Neuronal stem cell (in vitro differentiated cells): ENCODE data around the gene HDAC2.
"Not testable (repeated sequence)": the region's sequence is repeated elsewhere in the genome, so short reads cannot be mapped to it uniquely, and the experiment has no call there.

Source experiments
- DNase-seq: peaks from one replicate; pipeline ENCODE4 v3.0.0-alpha.2; 2013; ENCODE audit warnings: low spot score
- H2AFZ ChIP-seq: one replicate; pipeline ENCODE4 v1.6.1; 2013; ENCODE audit warnings: mild to moderate bottlenecking, low read length, inconsistent platforms
- H2AK5ac ChIP-seq: 2 replicates; pipeline ENCODE4 v1.6.1; 2013; ENCODE audit warnings: low read depth, mild to moderate bottlenecking, inconsistent platforms, low read length, moderate library complexity, mixed read lengths
- H2BK120ac ChIP-seq: 2 replicates; pipeline ENCODE4 v1.6.1; 2013; ENCODE audit warnings: low read depth, mild to moderate bottlenecking, inconsistent platforms, low read length, moderate library complexity, mixed read lengths
- H2BK12ac ChIP-seq: one replicate; pipeline ENCODE4 v1.6.1; 2013; ENCODE audit warnings: low read length, inconsistent platforms
- H2BK15ac ChIP-seq: 2 replicates; pipeline ENCODE4 v1.6.1; 2013; ENCODE audit warnings: mild to moderate bottlenecking, low read length, inconsistent platforms, mixed read lengths
- H2BK5ac ChIP-seq: one replicate; pipeline ENCODE4 v1.6.1; 2013; ENCODE audit warnings: inconsistent platforms, mild to moderate bottlenecking, low read length, moderate library complexity
- H3K14ac ChIP-seq: one replicate; pipeline ENCODE4 v1.6.1; 2013; ENCODE audit warnings: low read length, inconsistent platforms
- H3K18ac ChIP-seq: 2 replicates; pipeline ENCODE4 v1.6.1; 2013; ENCODE audit warnings: low read length, inconsistent platforms
- H3K23ac ChIP-seq: 2 replicates; pipeline ENCODE4 v1.6.1; 2013; ENCODE audit warnings: low read depth, mild to moderate bottlenecking, mixed read lengths, low read length, inconsistent platforms; ENCODE audit not compliant: poor library complexity
- H3K27ac ChIP-seq: replicated peaks from 3 replicates; pipeline ENCODE4 v1.5.1; 2013; ENCODE audit warnings: low read length, inconsistent platforms
- H3K27me3 ChIP-seq, 3 experiments: 2 replicates each; pipeline ENCODE4 v1.6.1; 2013; ENCODE audit warnings: low read length in 3 of 3, mild to moderate bottlenecking in 2 of 3, inconsistent platforms in 1 of 3, low read depth in 1 of 3, mixed read lengths in 1 of 3, moderate library complexity in 1 of 3; ENCODE audit not compliant: control insufficient read depth in 3 of 3, insufficient read depth in 3 of 3
- H3K36me3 ChIP-seq, 2 donors: replicated peaks in 1 of 2; 2 replicates each; pipeline ENCODE4 v1.6.1; 2013; ENCODE audit warnings: low read length in 2 of 2; ENCODE audit not compliant: control insufficient read depth in 2 of 2, insufficient read depth in 2 of 2
- H3K4ac ChIP-seq: 2 replicates; pipeline ENCODE4 v1.6.1; 2013; ENCODE audit warnings: inconsistent platforms, mild to moderate bottlenecking, low read length, moderate library complexity
- H3K4me1 ChIP-seq, 2 donors: 1 replicate in 1 of 2; 2 replicates in 1 of 2; pipeline ENCODE4 v1.6.1; 2013; ENCODE audit warnings: low read length in 2 of 2, low read depth in 1 of 2; ENCODE audit not compliant: control insufficient read depth in 2 of 2, insufficient read depth in 1 of 2
- H3K4me2 ChIP-seq: one replicate; pipeline ENCODE4 v1.6.1; 2013; ENCODE audit warnings: mild to moderate bottlenecking, low read length, inconsistent platforms; ENCODE audit not compliant: insufficient read depth, poor library complexity, severe bottlenecking
- H3K4me3 ChIP-seq, 2 donors: 2 replicates each; pipeline ENCODE4 v1.5.1; 2013; ENCODE audit warnings: low read length in 2 of 2, mild to moderate bottlenecking in 2 of 2, inconsistent platforms in 1 of 2, moderate library complexity in 1 of 2
- H3K79me1 ChIP-seq: one replicate; pipeline ENCODE4 v1.6.1; 2013; ENCODE audit warnings: low read depth, mild to moderate bottlenecking, inconsistent platforms, low read length, moderate library complexity
- H3K9ac ChIP-seq: one replicate; pipeline ENCODE4 v1.6.1; 2013; ENCODE audit warnings: mild to moderate bottlenecking, low read depth, low read length, inconsistent platforms; ENCODE audit not compliant: poor library complexity
- H3K9me3 ChIP-seq, 2 donors: replicated peaks in 1 of 2; 2 replicates each; pipeline versions ENCODE3 to v1.6.1; 2013; ENCODE audit warnings: low read length in 2 of 2, mild to moderate bottlenecking in 2 of 2, inconsistent platforms in 1 of 2, low read depth in 1 of 2, mixed read lengths in 1 of 2, moderate library complexity in 1 of 2; ENCODE audit not compliant: control insufficient read depth in 2 of 2, insufficient read depth in 1 of 2
- H4K8ac ChIP-seq: one replicate; pipeline ENCODE4 v1.6.1; 2013; ENCODE audit warnings: low read depth, mild to moderate bottlenecking, inconsistent platforms, low read length, moderate library complexity
- H4K91ac ChIP-seq: one replicate; pipeline ENCODE4 v1.6.1; 2013; ENCODE audit warnings: low read length, low read depth, mild to moderate bottlenecking, inconsistent platforms; ENCODE audit not compliant: poor library complexity
- WGBS, 2 donors: extraction: QIAGEN DNeasy Blood & Tissue Kit; methylation state at CpG; one replicate each; pipeline ENCODE4 v1.1.7; 2013; ENCODE audit warnings: missing lambda C conversion rate in 2 of 2, mixed read lengths in 1 of 2; ENCODE audit not compliant: insufficient read length in 2 of 2, insufficient replicate concordance in 1 of 2; ENCODE audit errors: extremely low coverage in 2 of 2; 5-methylcytosine and 5-hydroxymethylcytosine counted together

Gene HDAC2

GRCh38 chr6:113989675-113990074, 18.7 kb upstream of the HDAC2 start:
- no peaks in the 10 kb centered on the region for H3K79me1 ChIP-seq
- H3K4me2 ChIP-seq = no peak overlapping the region
- no peak overlapping the region for H2AFZ ChIP-seq
- H3K23ac ChIP-seq = no peak overlapping the region
- no peak overlapping the region for H3K4ac ChIP-seq
- no peaks in the 10 kb centered on the region for H3K9me3 ChIP-seq
- no peaks in the 10 kb centered on the region for H3K36me3 ChIP-seq
- H2BK5ac ChIP-seq = no peak overlapping the region
- no peak overlapping the region for H2BK15ac ChIP-seq
- no peak overlapping the region for H3K18ac ChIP-seq
- no peak overlapping the region for H2BK12ac ChIP-seq
- no peak overlapping the region for H3K27ac ChIP-seq
- H2AK5ac ChIP-seq = no peak overlapping the region
- no peak overlapping the region for H4K91ac ChIP-seq
- H3K9ac ChIP-seq = no peak overlapping the region
- H3K4me1 ChIP-seq = no peaks in the 10 kb centered on the region
- H3K27me3 ChIP-seq = no peaks in the 10 kb centered on the region
- H4K8ac ChIP-seq = no peak overlapping the region
- no peak for DNase-seq
- H2BK120ac ChIP-seq = no peak overlapping the region
- no peak overlapping the region for H3K4me3 ChIP-seq
- no peak overlapping the region for H3K14ac ChIP-seq

GRCh38 chr6:113982675-113983074, 11.7 kb upstream of the HDAC2 start:
- H3K4me3 ChIP-seq, H3K23ac ChIP-seq, DNase-seq, H4K8ac ChIP-seq, H3K18ac ChIP-seq, H2BK12ac ChIP-seq, H3K4me2 ChIP-seq, H2AK5ac ChIP-seq, H2BK15ac ChIP-seq, H3K4ac ChIP-seq, H2BK120ac ChIP-seq, H3K4me1 ChIP-seq, H2BK5ac ChIP-seq, H3K9me3 ChIP-seq, H3K36me3 ChIP-seq, H3K27me3 ChIP-seq, H3K14ac ChIP-seq, H3K27ac ChIP-seq, H2AFZ ChIP-seq, H3K79me1 ChIP-seq, H3K9ac ChIP-seq, H4K91ac ChIP-seq: not testable (repeated sequence)
- no CpG with 5 or more reads among the region's 5 CpGs for WGBS, 2 donors

- H3K79me1 ChIP-seq = no peaks in the 10 kb centered on the region
- no peak overlapping the region for H2BK5ac ChIP-seq
- no peak overlapping the region for H2BK120ac ChIP-seq
- no CpG with 5 or more reads among the region's 2 CpGs for WGBS, 2 donors
- no peak overlapping the region for H3K27ac ChIP-seq
- DNase-seq = no peak
- H3K9me3 ChIP-seq = no peaks in the 10 kb centered on the region
- H2AFZ ChIP-seq = no peak overlapping the region
- H3K4ac ChIP-seq = no peak overlapping the region
- H3K27me3 ChIP-seq = no peaks in the 10 kb centered on the region
- H2BK15ac ChIP-seq = no peak overlapping the region
- no peak overlapping the region for H3K14ac ChIP-seq
- no peak overlapping the region for H3K18ac ChIP-seq
- no peak overlapping the region for H4K91ac ChIP-seq
- no peak overlapping the region for H2BK12ac ChIP-seq
- H3K23ac ChIP-seq = no peak overlapping the region
- H4K8ac ChIP-seq = no peak overlapping the region
- H3K36me3 ChIP-seq = no peaks in the 10 kb centered on the region
- H2AK5ac ChIP-seq = no peak overlapping the region
- no peak overlapping the region for H3K4me3 ChIP-seq
- no peak overlapping the region for H3K4me2 ChIP-seq
- no peak overlapping the region for H3K9ac ChIP-seq
- H3K4me1 ChIP-seq = no peaks in the 10 kb centered on the region
These were observed 11.2 kb upstream of the HDAC2 start for GRCh38 chr6:113982055-113982550.

- H2BK120ac ChIP-seq = no peak overlapping the region
- no peak overlapping the region for H2AFZ ChIP-seq
- no CpG with 5 or more reads among the region's 4 CpGs for WGBS, 2 donors
- H3K4me1 ChIP-seq = no peaks in the 10 kb centered on the region
- no peak overlapping the region for H3K4me2 ChIP-seq
- H3K18ac ChIP-seq = no peak overlapping the region
- no peaks in the 10 kb centered on the region for H3K36me3 ChIP-seq
- no peak overlapping the region for H3K9ac ChIP-seq
- no peak for DNase-seq
- no peak overlapping the region for H3K14ac ChIP-seq
- H2BK5ac ChIP-seq = no peak overlapping the region
- no peak overlapping the region for H4K8ac ChIP-seq
- no peak overlapping the region for H3K27ac ChIP-seq
- no peak overlapping the region for H3K4ac ChIP-seq
- H3K79me1 ChIP-seq = no peaks in the 10 kb centered on the region
- no peak overlapping the region for H3K4me3 ChIP-seq
- H4K91ac ChIP-seq = no peak overlapping the region
- no peaks in the 10 kb centered on the region for H3K9me3 ChIP-seq
- H3K27me3 ChIP-seq = no peaks in the 10 kb centered on the region
- H2BK12ac ChIP-seq = no peak overlapping the region
- H2BK15ac ChIP-seq = no peak overlapping the region
- no peak overlapping the region for H2AK5ac ChIP-seq
- no peak overlapping the region for H3K23ac ChIP-seq
These were observed 10.1 kb upstream of the HDAC2 start for GRCh38 chr6:113980937-113981554.
